K562 (cell line): Measurements from ENCODE around the gene PSAP. TPM values are rescaled to one million over a fixed set of nuclear protein-coding genes. Genes with fewer than 3 reads are reported as not detected.

ENCODE experiments used
- ATAC-seq: fragments of 200-7000 bp; cut with Tn5 transposase; 3 replicates; pipeline ENCODE4 v1.9.1; 2020; ENCODE audit warnings: moderate library complexity
- BruUV-seq: library from RNA; stranded (reverse); fragments of 400-500 nt; replicated peaks from 2 replicates; lab custom pipeline; 2021; lab: Mats Ljungman, UMichigan
- CTCF ChIA-PET: fragments of 300-600 bp; formaldehyde crosslinking; extraction: SDS; loops from one replicate; lab custom pipeline; 2021; ENCODE audit warnings: low intra/inter-chr PET ratio; lab: Yijun Ruan, JAX
- POLR2A ChIA-PET: fragments of 300-600, 350-650 bp; sonication (Branson Sonifier 250); formaldehyde crosslinking; extraction: SDS; loops from one replicate; lab custom pipeline; 2021; ENCODE audit warnings: antibody characterized with exemption, inconsistent platforms; lab: Yijun Ruan, JAX
- DNase-seq, 4 experiments: peaks; one replicate each; pipeline versions ENCODE4 v3.0.0 to v3.0.0-alpha.2; 2011 to 2018; ENCODE audit warnings: low spot score in 3 of 4, mixed read lengths in 3 of 4; ENCODE audit errors: extremely low read depth in 1 of 4
- FAIRE-seq: peaks from 2 replicates; lab custom pipeline; 2011; peaks lifted over from hg19 to GRCh38; lab: Jason Lieb, UNC
- H2AFZ ChIP-seq: 2 replicates; pipeline ENCODE4 v1.6.0; 2011; ENCODE audit warnings: low read depth, low read length, control low read depth, inconsistent platforms
- H3K27ac ChIP-seq: fragments of 200-600 bp; 3 replicates; pipeline ENCODE4 v1.8.0; 2011; ENCODE audit warnings: low read depth, mild to moderate bottlenecking, control low read depth, inconsistent platforms, low read length, moderate library complexity, mixed read lengths; ENCODE audit errors: extremely low read depth
- H3K27me3 ChIP-seq, 2 experiments: fragments of 300-600 bp in 1 of 2; 2 replicates in 1 of 2; 3 replicates in 1 of 2; pipeline versions ENCODE4 v1.6.0 to v1.8.0; 2011; ENCODE audit warnings: inconsistent platforms in 2 of 2, low read length in 2 of 2, mild to moderate bottlenecking in 1 of 2, mixed read lengths in 1 of 2, moderate library complexity in 1 of 2; ENCODE audit not compliant: control insufficient read depth in 2 of 2, insufficient read depth in 2 of 2
- H3K36me3 ChIP-seq: fragments of 300-600 bp; 3 replicates; pipeline ENCODE4 v1.8.0; 2011; ENCODE audit warnings: mild to moderate bottlenecking, low read length, inconsistent platforms; ENCODE audit not compliant: control insufficient read depth, insufficient read depth
- H3K4me1 ChIP-seq, 2 experiments: fragments of 200-600 bp in 1 of 2; replicated peaks in 1 of 2; 2 replicates in 1 of 2; 3 replicates in 1 of 2; pipeline versions ENCODE4 v1.5.1 to v1.8.0; 2011; ENCODE audit warnings: inconsistent platforms in 2 of 2, low read length in 2 of 2, mild to moderate bottlenecking in 1 of 2, mixed read lengths in 1 of 2, moderate library complexity in 1 of 2; ENCODE audit not compliant: control insufficient read depth in 2 of 2, insufficient read depth in 2 of 2
- H3K4me2 ChIP-seq: 2 replicates; pipeline ENCODE4 v1.6.1; 2011; ENCODE audit warnings: low read length, control low read depth, inconsistent platforms, mixed read lengths; ENCODE audit not compliant: insufficient read depth
- H3K4me3 ChIP-seq: fragments of 200-600 bp; sonication (generic), shearing (Covaris generic); 2 replicates; pipeline ENCODE4 v1.5.1; 2016; ENCODE audit warnings: control low read depth, inconsistent platforms
- H3K79me2 ChIP-seq: fragments of 200-600 bp; 3 replicates; pipeline ENCODE4 v1.8.0; 2011; ENCODE audit warnings: low read length, inconsistent platforms; ENCODE audit not compliant: control insufficient read depth, insufficient read depth
- H3K9ac ChIP-seq, 2 experiments: 2 replicates each; pipeline versions ENCODE4 v1.6.0 to v1.6.1; 2011; ENCODE audit warnings: low read depth in 2 of 2, low read length in 2 of 2, control low read depth in 1 of 2, inconsistent platforms in 1 of 2, mild to moderate bottlenecking in 1 of 2, mixed read lengths in 1 of 2; ENCODE audit not compliant: insufficient read depth in 1 of 2
- H3K9me1 ChIP-seq: one replicate; pipeline ENCODE4 v1.6.0; 2011; ENCODE audit warnings: inconsistent platforms, mild to moderate bottlenecking, low read length, moderate library complexity; ENCODE audit not compliant: control insufficient read depth, insufficient read depth
- H3K9me3 ChIP-seq: replicated peaks from 2 replicates; pipeline ENCODE4 v1.5.1; 2011; ENCODE audit warnings: low read depth, low read length, inconsistent platforms; ENCODE audit not compliant: control insufficient read depth, insufficient read depth
- H4K20me1 ChIP-seq: replicated peaks from 2 replicates; pipeline ENCODE4 v1.6.1; 2011; ENCODE audit warnings: low read length, inconsistent platforms, mixed read lengths; ENCODE audit not compliant: control insufficient read depth, insufficient read depth
- RBM15 ChIP-seq: fragments of 200-400 bp; formaldehyde crosslinking; IDR thresholded peaks from 2 replicates; pipeline ENCODE4 v1.6.1; 2018; ENCODE audit warnings: mild to moderate bottlenecking, low read length, moderate library complexity; ENCODE audit not compliant: insufficient read depth
- SREBF2 ChIP-seq: sonication (generic); formaldehyde crosslinking; IDR thresholded peaks from 2 replicates; pipeline ENCODE4 v1.4.0; 2020; ENCODE audit warnings: mild to moderate bottlenecking, missing genetic modification reagents
- ZKSCAN1 ChIP-seq: fragments of 150-350 bp; IDR thresholded peaks from 2 replicates; pipeline ENCODE4 v1.6.1; 2016; ENCODE audit warnings: low read depth, low read length
- ZNF165 ChIP-seq: fragments of 250-450 bp; sonication (Bioruptor Pico); IDR thresholded peaks from 2 replicates; pipeline ENCODE4 v1.4.0; 2020; ENCODE audit warnings: borderline replicate concordance
- ZNF316 ChIP-seq: fragments of 450-650 bp; IDR thresholded peaks from 2 replicates; pipeline ENCODE4 v1.6.1; 2016
- WGBS: fragments of 100-300 bp; shearing (Covaris generic); methylation state at CpG from one replicate; pipeline ENCODE4 v1.1.6; 2016; ENCODE audit warnings: low coverage, mixed read lengths; ENCODE audit not compliant: insufficient coverage; ENCODE audit errors: missing lambda C conversion rate; 5-methylcytosine and 5-hydroxymethylcytosine counted together
- in situ Hi-C: fragments of 300-500 bp; cut with MboI; formaldehyde crosslinking; loops from 4 replicates; pipeline ENCODE4 v1.15.0; 2018; ENCODE audit warnings: inconsistent platforms, mixed read lengths
- intact Hi-C: fragments of 100-400 bp; cut with micrococcal nuclease; formaldehyde crosslinking; loops from 2 replicates; pipeline ENCODE4 v1.14.2; 2022
- polyA plus RNA-seq, 8 experiments: library from polyadenylated mRNA; depleted of rRNA in 4 of 8; stranded (reverse) in 5 of 8; unstranded in 3 of 8; fragments of >200 nt; fragmentation: Nextera tagmentation in 2 of 8; fragmentation: Illumina TruSeq in 1 of 8; extraction: Ambion mirVana in 2 of 8; extraction: Trizol in 1 of 8; gene quantifications; 2 replicates each; pipeline versions ENCODE4 v1.2.1 to v1.2.3, GENCODE V29; 2011 to 2014; ENCODE audit warnings: inconsistent platforms in 1 of 8, missing spikeins in 1 of 8
- total RNA-seq, 7 experiments: library from RNA; depleted of rRNA in 6 of 7; stranded (reverse); fragments of >200 nt in 6 of 7; fragmentation: Illumina TruSeq in 2 of 7; extraction: Trizol in 2 of 7; gene quantifications; 2 replicates each; pipeline versions ENCODE4 v1.2.1 to v1.2.3, GENCODE V29; 2011 to 2021; ENCODE audit warnings: low replicate concordance in 1 of 7
- TF ChIP-seq, protein P1 (sequence below): fragments of 450-650 bp; IDR thresholded peaks from 2 replicates; pipeline ENCODE4 v1.6.1; 2016; ENCODE audit warnings: low read depth
- TF ChIP-seq, protein P2 (sequence below): fragments of 450-650 bp; IDR thresholded peaks from 2 replicates; pipeline ENCODE4 v1.6.1; 2016; ENCODE audit warnings: antibody characterized with exemption
- TF ChIP-seq, protein P3 (sequence below), 3 experiments: IDR thresholded peaks in 2 of 3; conservative IDR thresholded peaks in 1 of 3; 2 replicates each; pipeline ENCODE4 v1.5.1; 2011 to 2012; ENCODE audit warnings: low read length in 3 of 3, mild to moderate bottlenecking in 3 of 3, control low read depth in 2 of 3, improper control_type of control experiment in 1 of 3, inconsistent platforms in 1 of 3, low read depth in 1 of 3, mixed read lengths in 1 of 3, moderate library complexity in 1 of 3; ENCODE audit not compliant: insufficient read depth in 2 of 3

Gene PSAP
- total and polyA plus RNA-seq, 9 of the 15 experiments (the other 6 are each of a cell fraction or from before 2014, with no cell fraction given), result 245 to 700 (median 429) TPM

DNA sequence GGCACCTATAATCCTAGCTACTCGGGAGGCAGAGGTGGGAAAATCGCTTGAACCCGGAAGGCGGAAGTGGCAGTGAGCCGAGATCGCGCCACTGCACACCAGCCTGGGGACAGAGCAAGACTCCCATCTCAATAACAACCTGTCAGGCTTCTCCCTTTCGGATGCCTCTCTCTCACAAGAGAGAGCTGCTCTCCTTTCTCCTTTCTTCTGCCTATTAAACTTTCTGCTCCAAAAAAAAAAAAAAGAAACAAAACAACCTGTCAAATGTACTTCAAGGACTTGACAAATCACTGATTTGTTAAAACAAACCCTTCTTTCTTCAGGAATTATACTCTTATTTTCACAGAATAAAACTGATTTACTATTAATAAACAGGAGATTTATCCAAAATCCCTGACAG, 3.6 kb downstream of the PSAP start:
- ATAC-seq (no peak), FAIRE-seq (no peak), DNase-seq (no peak)
- CTCF ChIA-PET, result no interaction called here
- no TSS peak for BruUV-seq
- Histone ChIP-seq H3K4me2 (no peak overlapping the region), H3K9ac (no peak overlapping the region), H3K4me3 (no peak overlapping the region), H2AFZ (no peak overlapping the region), H3K79me2 (peaks cover 87% of the 10 kb centered on the region), H3K27ac (no peak overlapping the region), H3K4me1 (peaks cover 31 to 37% of the 10 kb centered on the region in 2 experiments), H3K9me3 (peaks cover 6% of the 10 kb centered on the region), H4K20me1 (peaks cover 32% of the 10 kb centered on the region; the same call in 1 of the 2 replicates), H3K36me3 (peaks cover 35% of the 10 kb centered on the region), H3K27me3 (no peaks in the 10 kb centered on the region), H3K9me1 (no peaks in the 10 kb centered on the region)
- in situ Hi-C loops (no loop called here), intact Hi-C loops (no loop called here)
- POLR2A ChIA-PET, result interaction anchor here (1.2 to 1.3 kb wide), 2 partner anchors 9 to 13 kb away, joined by 3 to 4 read pairs; no protein-coding TSS in a partner anchor
- 96% methylated on average over 8 of the region's 8 CpGs for WGBS
- TF ChIP-seq, protein P1, sequence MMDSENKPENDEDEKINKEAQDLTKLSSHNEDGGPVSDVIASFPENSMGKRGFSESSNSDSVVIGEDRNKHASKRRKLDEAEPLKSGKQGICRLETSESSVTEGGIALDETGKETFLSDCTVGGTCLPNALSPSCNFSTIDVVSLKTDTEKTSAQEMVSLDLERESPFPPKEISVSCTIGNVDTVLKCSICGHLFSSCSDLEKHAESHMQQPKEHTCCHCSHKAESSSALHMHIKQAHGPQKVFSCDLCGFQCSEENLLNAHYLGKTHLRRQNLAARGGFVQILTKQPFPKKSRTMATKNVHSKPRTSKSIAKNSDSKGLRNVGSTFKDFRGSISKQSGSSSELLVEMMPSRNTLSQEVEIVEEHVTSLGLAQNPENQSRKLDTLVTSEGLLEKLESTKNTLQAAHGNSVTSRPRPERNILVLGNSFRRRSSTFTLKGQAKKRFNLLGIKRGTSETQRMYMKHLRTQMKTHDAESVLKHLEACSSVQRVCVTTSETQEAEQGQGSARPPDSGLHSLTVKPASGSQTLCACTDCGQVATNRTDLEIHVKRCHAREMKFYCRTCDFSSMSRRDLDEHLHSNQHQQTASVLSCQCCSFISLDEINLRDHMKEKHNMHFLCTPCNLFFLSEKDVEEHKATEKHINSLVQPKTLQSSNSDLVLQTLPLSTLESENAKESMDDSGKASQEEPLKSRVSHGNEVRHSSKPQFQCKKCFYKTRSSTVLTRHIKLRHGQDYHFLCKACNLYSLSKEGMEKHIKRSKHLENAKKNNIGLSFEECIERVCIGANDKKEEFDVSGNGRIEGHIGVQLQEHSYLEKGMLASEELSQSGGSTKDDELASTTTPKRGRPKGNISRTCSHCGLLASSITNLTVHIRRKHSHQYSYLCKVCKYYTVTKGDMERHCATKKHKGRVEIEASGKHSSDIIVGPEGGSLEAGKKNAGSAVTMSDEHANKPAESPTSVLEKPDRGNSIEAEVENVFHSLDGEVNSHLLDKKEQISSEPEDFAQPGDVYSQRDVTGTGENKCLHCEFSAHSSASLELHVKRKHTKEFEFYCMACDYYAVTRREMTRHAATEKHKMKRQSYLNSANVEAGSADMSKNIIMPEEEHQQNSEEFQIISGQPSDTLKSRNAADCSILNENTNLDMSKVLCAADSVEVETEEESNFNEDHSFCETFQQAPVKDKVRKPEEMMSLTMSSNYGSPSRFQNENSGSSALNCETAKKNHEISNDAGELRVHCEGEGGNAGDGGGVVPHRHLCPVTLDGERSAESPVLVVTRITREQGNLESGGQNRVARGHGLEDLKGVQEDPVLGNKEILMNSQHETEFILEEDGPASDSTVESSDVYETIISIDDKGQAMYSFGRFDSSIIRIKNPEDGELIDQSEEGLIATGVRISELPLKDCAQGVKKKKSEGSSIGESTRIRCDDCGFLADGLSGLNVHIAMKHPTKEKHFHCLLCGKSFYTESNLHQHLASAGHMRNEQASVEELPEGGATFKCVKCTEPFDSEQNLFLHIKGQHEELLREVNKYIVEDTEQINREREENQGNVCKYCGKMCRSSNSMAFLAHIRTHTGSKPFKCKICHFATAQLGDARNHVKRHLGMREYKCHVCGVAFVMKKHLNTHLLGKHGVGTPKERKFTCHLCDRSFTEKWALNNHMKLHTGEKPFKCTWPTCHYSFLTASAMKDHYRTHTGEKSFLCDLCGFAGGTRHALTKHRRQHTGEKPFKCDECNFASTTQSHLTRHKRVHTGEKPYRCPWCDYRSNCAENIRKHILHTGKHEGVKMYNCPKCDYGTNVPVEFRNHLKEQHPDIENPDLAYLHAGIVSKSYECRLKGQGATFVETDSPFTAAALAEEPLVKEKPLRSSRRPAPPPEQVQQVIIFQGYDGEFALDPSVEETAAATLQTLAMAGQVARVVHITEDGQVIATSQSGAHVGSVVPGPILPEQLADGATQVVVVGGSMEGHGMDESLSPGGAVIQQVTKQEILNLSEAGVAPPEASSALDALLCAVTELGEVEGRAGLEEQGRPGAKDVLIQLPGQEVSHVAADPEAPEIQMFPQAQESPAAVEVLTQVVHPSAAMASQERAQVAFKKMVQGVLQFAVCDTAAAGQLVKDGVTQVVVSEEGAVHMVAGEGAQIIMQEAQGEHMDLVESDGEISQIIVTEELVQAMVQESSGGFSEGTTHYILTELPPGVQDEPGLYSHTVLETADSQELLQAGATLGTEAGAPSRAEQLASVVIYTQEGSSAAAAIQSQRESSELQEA, result no peak
- TF ChIP-seq ZNF316 (no peak), RBM15 (no peak), SREBF2 (CRISPR knock-in tag) (no peak), ZNF165 (CRISPR knock-in tag) (no peak), ZKSCAN1 (no peak)
- TF ChIP-seq, protein P2, sequence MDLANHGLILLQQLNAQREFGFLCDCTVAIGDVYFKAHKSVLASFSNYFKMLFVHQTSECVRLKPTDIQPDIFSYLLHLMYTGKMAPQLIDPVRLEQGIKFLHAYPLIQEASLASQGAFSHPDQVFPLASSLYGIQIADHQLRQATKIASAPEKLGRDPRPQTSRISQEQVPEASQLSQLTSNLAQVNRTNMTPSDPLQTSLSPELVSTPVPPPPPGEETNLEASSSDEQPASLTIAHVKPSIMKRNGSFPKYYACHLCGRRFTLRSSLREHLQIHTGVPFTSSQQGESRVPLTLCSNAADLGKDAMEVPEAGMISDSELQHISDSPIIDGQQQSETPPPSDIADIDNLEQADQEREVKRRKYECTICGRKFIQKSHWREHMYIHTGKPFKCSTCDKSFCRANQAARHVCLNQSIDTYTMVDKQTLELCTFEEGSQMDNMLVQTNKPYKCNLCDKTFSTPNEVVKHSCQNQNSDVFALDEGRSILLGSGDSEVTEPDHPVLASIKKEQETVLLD, result no peak
- TF ChIP-seq, protein P3, sequence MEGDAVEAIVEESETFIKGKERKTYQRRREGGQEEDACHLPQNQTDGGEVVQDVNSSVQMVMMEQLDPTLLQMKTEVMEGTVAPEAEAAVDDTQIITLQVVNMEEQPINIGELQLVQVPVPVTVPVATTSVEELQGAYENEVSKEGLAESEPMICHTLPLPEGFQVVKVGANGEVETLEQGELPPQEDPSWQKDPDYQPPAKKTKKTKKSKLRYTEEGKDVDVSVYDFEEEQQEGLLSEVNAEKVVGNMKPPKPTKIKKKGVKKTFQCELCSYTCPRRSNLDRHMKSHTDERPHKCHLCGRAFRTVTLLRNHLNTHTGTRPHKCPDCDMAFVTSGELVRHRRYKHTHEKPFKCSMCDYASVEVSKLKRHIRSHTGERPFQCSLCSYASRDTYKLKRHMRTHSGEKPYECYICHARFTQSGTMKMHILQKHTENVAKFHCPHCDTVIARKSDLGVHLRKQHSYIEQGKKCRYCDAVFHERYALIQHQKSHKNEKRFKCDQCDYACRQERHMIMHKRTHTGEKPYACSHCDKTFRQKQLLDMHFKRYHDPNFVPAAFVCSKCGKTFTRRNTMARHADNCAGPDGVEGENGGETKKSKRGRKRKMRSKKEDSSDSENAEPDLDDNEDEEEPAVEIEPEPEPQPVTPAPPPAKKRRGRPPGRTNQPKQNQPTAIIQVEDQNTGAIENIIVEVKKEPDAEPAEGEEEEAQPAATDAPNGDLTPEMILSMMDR (IDR thresholded peaks at IDR 0.05 in 2 of 3, conservative IDR thresholded peaks at IDR 0.05 in 1 of 3; ENCODE audit: insufficient read depth in 2 of 3, low read depth in 1 of 3, low read length in 3 of 3), result no peak
